ENCODE results near the gene RSBN1. TPM values are rescaled to one million over a fixed set of nuclear protein-coding genes. Genes with fewer than 3 reads are reported as not detected.
"Not testable (repeated sequence)": the region's sequence is repeated elsewhere in the genome, so short reads cannot be mapped to it uniquely, and the experiment has no call there.

RSBN1 gene
- total and polyA plus RNA-seq, 2 experiments from 2014 or later, result 7.5 to 8.7 TPM

GRCh38 chr1:113855630-113856400 lies 43.5 kb upstream of the RSBN1 start:
- no peak for TF ChIP-seq EZH2phosphoT487 (IDR thresholded peaks at IDR 0.05; ENCODE audit: insufficient read depth, low read depth)
- no peak for TF ChIP-seq EZH2 (IDR thresholded peaks at IDR 0.05; ENCODE audit: insufficient read depth, poor library complexity, severe bottlenecking)
- no peak overlapping the region for H3K4me2 ChIP-seq (ENCODE audit: unreplicated experiment)
- in situ Hi-C loops (cut with MboI), result no loop called here

GRCh38 chr1:113854234-113854633 lies 42.0 kb upstream of the RSBN1 start:
- Histone ChIP-seq H3K79me2 (ENCODE audit: insufficient read depth) (no peaks in the 10 kb centered on the region), H3K9me2 (ENCODE audit: insufficient read depth) (no peaks in the 10 kb centered on the region), H3K9me3 (ENCODE audit: low read depth) (no peaks in the 10 kb centered on the region), H3K4me3 (no peak overlapping the region), H3K4me1 (ENCODE audit: insufficient read depth) (peaks cover 8% of the 10 kb centered on the region; the same call in 1 of the 2 replicates), H3K9ac (no peak overlapping the region), H3K27me3 (replicated peaks; ENCODE audit: insufficient read depth) (no peaks in the 10 kb centered on the region), H3K27ac (no peak overlapping the region), H3K36me3 (ENCODE audit: low read depth) (no peaks in the 10 kb centered on the region), H2AFZ (no peak overlapping the region), H3K4me2 (ENCODE audit: unreplicated experiment) (no peak overlapping the region), H4K20me1 (ENCODE audit: insufficient read depth) (no peaks in the 10 kb centered on the region), H3F3A (ENCODE audit: insufficient read depth) (no peaks in the 10 kb centered on the region)
- TF ChIP-seq EZH2 (IDR thresholded peaks at IDR 0.05; ENCODE audit: insufficient read depth, poor library complexity, severe bottlenecking) (no peak), EZH2phosphoT487 (IDR thresholded peaks at IDR 0.05; ENCODE audit: insufficient read depth, low read depth) (no peak)
- no peak for DNase-seq
- WGBS, 2 experiments (ENCODE audit: low coverage in 1 of 2, low lambda C conversion rate in 2 of 2, missing lambda C conversion rate in 2 of 2), result 32 to 33% methylated on average over 1 of the region's 1 CpG
- in situ Hi-C loops (cut with MboI), result no loop called here

More at GRCh38 chr1:113855630-113856400, 43.5 kb upstream of the RSBN1 start:
- H2AFZ ChIP-seq, result peak overlapping the region; percentile 52
- no peaks in the 10 kb centered on the region for H3K27me3 ChIP-seq (replicated peaks; ENCODE audit: insufficient read depth)
- no peak overlapping the region for H3K9ac ChIP-seq
- peaks cover 24% of the 10 kb centered on the region for H3K4me1 ChIP-seq (ENCODE audit: insufficient read depth)
- no peaks in the 10 kb centered on the region for H4K20me1 ChIP-seq (ENCODE audit: insufficient read depth)
- no peak overlapping the region for H3K27ac ChIP-seq
- 91 to 96% methylated on average over 4 of the region's 4 CpGs for WGBS, 2 experiments (ENCODE audit: low coverage in 1 of 2, low lambda C conversion rate in 2 of 2, missing lambda C conversion rate in 2 of 2)
- H3K9me3 ChIP-seq (ENCODE audit: low read depth), result no peaks in the 10 kb centered on the region
- H3K79me2 ChIP-seq (ENCODE audit: insufficient read depth), result no peaks in the 10 kb centered on the region
- no peak overlapping the region for H3K4me3 ChIP-seq
- DNase-seq, result no peak
- no peaks in the 10 kb centered on the region for H3F3A ChIP-seq (ENCODE audit: insufficient read depth)
- H3K36me3 ChIP-seq (ENCODE audit: low read depth), result no peaks in the 10 kb centered on the region
- no peaks in the 10 kb centered on the region for H3K9me2 ChIP-seq (ENCODE audit: insufficient read depth)

- H3K4me3 ChIP-seq; H3K27ac ChIP-seq; DNase-seq; H3F3A ChIP-seq (ENCODE audit: insufficient read depth); H3K9me3 ChIP-seq (ENCODE audit: low read depth); H3K27me3 ChIP-seq (replicated peaks; ENCODE audit: insufficient read depth); H3K9me2 ChIP-seq (ENCODE audit: insufficient read depth); H3K36me3 ChIP-seq (ENCODE audit: low read depth); H3K4me1 ChIP-seq (ENCODE audit: insufficient read depth); H4K20me1 ChIP-seq (ENCODE audit: insufficient read depth); H3K79me2 ChIP-seq (ENCODE audit: insufficient read depth); in situ Hi-C loops (cut with MboI); H3K9ac ChIP-seq: not testable (repeated sequence)
- Histone ChIP-seq H2AFZ (peak overlapping the region; percentile 70), H3K4me2 (ENCODE audit: unreplicated experiment) (peak overlapping the region; percentile 19)
- 38 to 40% methylated on average over 6 of the region's 6 CpGs for WGBS, 2 experiments (ENCODE audit: low coverage in 1 of 2, low lambda C conversion rate in 2 of 2, missing lambda C conversion rate in 2 of 2)
These were observed 40.4 kb upstream of the RSBN1 start for GRCh38 chr1:113852694-113853093.

GRCh38 chr1:113850127-113850796 lies 38.0 kb upstream of the RSBN1 start:
- H3K4me2 ChIP-seq (ENCODE audit: unreplicated experiment), result no peak overlapping the region
- H3K9me3 ChIP-seq (ENCODE audit: low read depth), result peaks cover 3% of the 10 kb centered on the region
- TF ChIP-seq EZH2 (IDR thresholded peaks at IDR 0.05; ENCODE audit: insufficient read depth, poor library complexity, severe bottlenecking), result no peak
- no peak for TF ChIP-seq EZH2phosphoT487 (IDR thresholded peaks at IDR 0.05; ENCODE audit: insufficient read depth, low read depth)
- no peaks in the 10 kb centered on the region for H3K79me2 ChIP-seq (ENCODE audit: insufficient read depth)
- H3K4me1 ChIP-seq (ENCODE audit: insufficient read depth), result no peaks in the 10 kb centered on the region
- no peaks in the 10 kb centered on the region for H3K9me2 ChIP-seq (ENCODE audit: insufficient read depth)
- no peak for DNase-seq
- no peak overlapping the region for H3K27ac ChIP-seq
- 60 to 64% methylated on average over 3 of the region's 3 CpGs for WGBS, 2 experiments (ENCODE audit: low coverage in 1 of 2, low lambda C conversion rate in 2 of 2, missing lambda C conversion rate in 2 of 2)
- in situ Hi-C loops (cut with MboI), result no loop called here
- H3K9ac ChIP-seq, result no peak overlapping the region
- H3K36me3 ChIP-seq (ENCODE audit: low read depth), result no peaks in the 10 kb centered on the region
- H3K27me3 ChIP-seq (replicated peaks; ENCODE audit: insufficient read depth), result no peaks in the 10 kb centered on the region
- 0 out of 2 replicates have a peak overlapping the region, but pooled peaks have one; percentile 11 for H2AFZ ChIP-seq
- no peaks in the 10 kb centered on the region for H3F3A ChIP-seq (ENCODE audit: insufficient read depth)
- H3K4me3 ChIP-seq, result no peak overlapping the region
- no peaks in the 10 kb centered on the region for H4K20me1 ChIP-seq (ENCODE audit: insufficient read depth)
